H9 (cell line): ENCODE measurements around the gene KCNJ1. TPM values are rescaled to one million over a fixed set of nuclear protein-coding genes. Genes with fewer than 3 reads are reported as not detected.

Source experiments
- DNase-seq: peaks from one replicate; pipeline ENCODE4 v3.0.0-alpha.2; 2017
- H2AFZ ChIP-seq: one replicate; pipeline ENCODE4 v1.6.1; 2013; ENCODE audit warnings: mild to moderate bottlenecking, low read length, control low read depth, moderate library complexity
- H2AK5ac ChIP-seq: 2 replicates; pipeline ENCODE4 v1.6.1; 2013; ENCODE audit warnings: low read length, control low read depth, mixed read lengths; ENCODE audit not compliant: insufficient read length
- H2BK120ac ChIP-seq: one replicate; pipeline ENCODE4 v1.6.1; 2013; ENCODE audit warnings: low read depth, mild to moderate bottlenecking, low read length, control low read depth, inconsistent platforms; ENCODE audit not compliant: poor library complexity, severe bottlenecking
- H2BK12ac ChIP-seq: 2 replicates; pipeline ENCODE4 v1.6.1; 2013; ENCODE audit warnings: low read length, control low read depth, mixed read lengths, low read depth; ENCODE audit not compliant: insufficient read length
- H2BK15ac ChIP-seq: 2 replicates; pipeline ENCODE4 v1.6.1; 2013; ENCODE audit warnings: low read depth, low read length, control low read depth
- H2BK20ac ChIP-seq: one replicate; pipeline ENCODE4 v1.6.1; 2013; ENCODE audit warnings: low read depth, mild to moderate bottlenecking, low read length, control low read depth, inconsistent platforms; ENCODE audit not compliant: poor library complexity, severe bottlenecking
- H2BK5ac ChIP-seq: 2 replicates; pipeline ENCODE4 v1.6.1; 2013; ENCODE audit warnings: low read length, control low read depth, mixed read lengths; ENCODE audit not compliant: insufficient read length
- H3K14ac ChIP-seq: 2 replicates; pipeline ENCODE4 v1.6.1; 2013; ENCODE audit warnings: low read length, control low read depth; ENCODE audit not compliant: insufficient read depth
- H3K18ac ChIP-seq: 2 replicates; pipeline ENCODE4 v1.6.1; 2013; ENCODE audit warnings: low read depth, mild to moderate bottlenecking, mixed read lengths, low read length, control low read depth; ENCODE audit not compliant: insufficient read length
- H3K23ac ChIP-seq: 2 replicates; pipeline ENCODE4 v1.6.1; 2013; ENCODE audit warnings: low read length, control low read depth, mixed read lengths, low read depth; ENCODE audit not compliant: insufficient read length
- H3K23me2 ChIP-seq: 2 replicates; pipeline ENCODE4 v1.6.1; 2013; ENCODE audit warnings: low read depth, mild to moderate bottlenecking, mixed read lengths, low read length, control low read depth; ENCODE audit not compliant: insufficient read length, poor library complexity, severe bottlenecking
- H3K27ac ChIP-seq: 2 replicates; pipeline ENCODE4 v1.5.1; 2013; ENCODE audit warnings: low read length, control low read depth, mixed read lengths, low read depth; ENCODE audit not compliant: insufficient read length
- H3K27me3 ChIP-seq: 2 replicates; pipeline ENCODE4 v1.6.1; 2013; ENCODE audit warnings: low read length, control low read depth, inconsistent platforms; ENCODE audit not compliant: insufficient read depth
- H3K4ac ChIP-seq: 2 replicates; pipeline ENCODE4 v1.6.1; 2013; ENCODE audit warnings: low read depth, mild to moderate bottlenecking, control low read depth, inconsistent platforms, low read length, moderate library complexity
- H3K4me1 ChIP-seq: 2 replicates; pipeline ENCODE4 v1.6.1; 2013; ENCODE audit warnings: low read length, control low read depth, inconsistent platforms; ENCODE audit not compliant: insufficient read depth
- H3K4me2 ChIP-seq: 2 replicates; pipeline ENCODE4 v1.6.1; 2013; ENCODE audit warnings: low read length, control low read depth, mixed read lengths; ENCODE audit not compliant: insufficient read length, insufficient read depth
- H3K56ac ChIP-seq: 2 replicates; pipeline ENCODE4 v1.6.1; 2013; ENCODE audit warnings: low read depth, mild to moderate bottlenecking, mixed read lengths, low read length, control low read depth; ENCODE audit not compliant: insufficient read length
- H3K79me1 ChIP-seq: 2 replicates; pipeline ENCODE4 v1.6.1; 2013; ENCODE audit warnings: low read depth, mild to moderate bottlenecking, moderate library complexity, low read length, control low read depth, inconsistent platforms; ENCODE audit not compliant: insufficient read depth, poor library complexity, severe bottlenecking
- H3K79me2 ChIP-seq: 2 replicates; pipeline ENCODE4 v1.6.1; 2013; ENCODE audit warnings: low read length, control low read depth, inconsistent platforms; ENCODE audit not compliant: insufficient read depth
- H3K9ac ChIP-seq: 2 replicates; pipeline ENCODE4 v1.6.1; 2013; ENCODE audit warnings: low read length, control low read depth, mixed read lengths; ENCODE audit not compliant: insufficient read length; ENCODE audit errors: extremely low read depth
- H3K9me3 ChIP-seq: one replicate; pipeline ENCODE4 v1.6.1; 2013; ENCODE audit warnings: low read depth, low read length, inconsistent platforms; ENCODE audit not compliant: control insufficient read depth
- H3T11ph ChIP-seq: one replicate; pipeline ENCODE4 v1.6.1; 2013; ENCODE audit warnings: mild to moderate bottlenecking, low read length, control low read depth, inconsistent platforms
- H4K20me1 ChIP-seq: one replicate; pipeline ENCODE4 v1.6.1; 2013; ENCODE audit not compliant: control insufficient read depth, insufficient read length, insufficient read depth
- H4K5ac ChIP-seq: 2 replicates; pipeline ENCODE4 v1.6.1; 2013; ENCODE audit warnings: low read depth, mild to moderate bottlenecking, mixed read lengths, low read length, control low read depth; ENCODE audit not compliant: insufficient read length
- H4K8ac ChIP-seq: replicated peaks from 2 replicates; pipeline ENCODE4 v1.6.1; 2013; ENCODE audit warnings: low read length, control low read depth, mixed read lengths, low read depth; ENCODE audit not compliant: insufficient read length
- H4K91ac ChIP-seq: 2 replicates; pipeline ENCODE4 v1.6.1; 2013; ENCODE audit warnings: low read depth, mild to moderate bottlenecking, moderate library complexity, mixed read lengths, low read length, control low read depth; ENCODE audit not compliant: insufficient read length
- H3K27ac Mint-ChIP-seq, 3 experiments: 2 replicates in 2 of 3; 3 replicates in 1 of 3; pipeline ENCODE4 v1.8.0; 2020 to 2021; ENCODE audit warnings: mixed read lengths in 3 of 3, mild to moderate bottlenecking in 1 of 3, moderate library complexity in 1 of 3
- H3K27me3 Mint-ChIP-seq: 2 replicates; pipeline ENCODE4 v1.8.0; 2021; ENCODE audit warnings: low read depth, mild to moderate bottlenecking, moderate library complexity, mixed read lengths
- H3K36me3 Mint-ChIP-seq, 3 experiments: 2 replicates in 2 of 3; 3 replicates in 1 of 3; pipeline ENCODE4 v1.8.0; 2020 to 2021; ENCODE audit warnings: low read depth in 3 of 3, mixed read lengths in 3 of 3; ENCODE audit not compliant: insufficient read depth in 1 of 3
- H3K4me1 Mint-ChIP-seq, 2 experiments: 2 replicates each; pipeline ENCODE4 v1.8.0; 2020; ENCODE audit warnings: mixed read lengths in 2 of 2
- H3K4me3 Mint-ChIP-seq, 2 experiments: 2 replicates in 1 of 2; 3 replicates in 1 of 2; pipeline ENCODE4 v1.8.0; 2020 to 2021; ENCODE audit warnings: mild to moderate bottlenecking in 2 of 2, mixed read lengths in 2 of 2, moderate library complexity in 1 of 2
- H3K9me3 Mint-ChIP-seq, 2 experiments: 2 replicates in 1 of 2; 3 replicates in 1 of 2; pipeline ENCODE4 v1.8.0; 2020; ENCODE audit warnings: mild to moderate bottlenecking in 2 of 2, mixed read lengths in 2 of 2, moderate library complexity in 1 of 2
- CTCF ChIP-seq: fragments of 200-600 bp; sonication (generic); conservative IDR thresholded peaks from 3 replicates; pipeline ENCODE4 v1.8.0; 2021; ENCODE audit warnings: antibody characterized with exemption, mild to moderate bottlenecking
- WGBS: extraction: QIAGEN DNeasy Blood & Tissue Kit; methylation state at CpG from one replicate; pipeline ENCODE4 v1.1.7; 2013; ENCODE audit warnings: missing lambda C conversion rate, low lambda C conversion rate, mixed read lengths; ENCODE audit not compliant: insufficient read length; ENCODE audit errors: extremely low coverage; 5-methylcytosine and 5-hydroxymethylcytosine counted together
- total RNA-seq: library from RNA; stranded (reverse); gene quantifications from 2 replicates; pipeline ENCODE4 v1.2.1, GENCODE V29; 2021

The KCNJ1 gene
- total RNA-seq, 1 experiment from 2014 or later = not detected

- peaks cover 23 to 36% of the 10 kb centered on the region in 2 experiments for H3K4me1 Mint-ChIP-seq
- no peak overlapping the region for H3K23ac ChIP-seq
- peaks cover 0 to 4% (median 0%) of the 10 kb centered on the region in 3 experiments; a peak in 4 of 7 replicates for H3K36me3 Mint-ChIP-seq
- no peak overlapping the region for H3K9ac ChIP-seq
- no peaks in the 10 kb centered on the region for H4K20me1 ChIP-seq
- no peak overlapping the region for H3K4me3 Mint-ChIP-seq
- no peak overlapping the region for H2BK5ac ChIP-seq
- H3K23me2 ChIP-seq = no peaks in the 10 kb centered on the region
- no peak overlapping the region for H3K4ac ChIP-seq
- peaks cover 15% of the 10 kb centered on the region; the same call in 1 of the 2 replicates for H3K4me1 ChIP-seq
- H2BK15ac ChIP-seq = no peak overlapping the region
- H3K27me3 ChIP-seq = no peaks in the 10 kb centered on the region
- H3K79me1 ChIP-seq = no peaks in the 10 kb centered on the region
- no peaks in the 10 kb centered on the region for H3K9me3 ChIP-seq
- no peak overlapping the region for H3T11ph ChIP-seq
- no peaks in the 10 kb centered on the region for H3K79me2 ChIP-seq
- H3K14ac ChIP-seq = no peak overlapping the region
- no peaks in the 10 kb centered on the region for H3K9me3 Mint-ChIP-seq
- TF ChIP-seq CTCF = no peak
- no peak overlapping the region for H3K27ac Mint-ChIP-seq
- H3K56ac ChIP-seq = no peak overlapping the region
- H2BK120ac ChIP-seq = no peak overlapping the region
- no peak overlapping the region for H2AFZ ChIP-seq
- H3K27me3 Mint-ChIP-seq = no peaks in the 10 kb centered on the region
- no peak overlapping the region for H4K91ac ChIP-seq
- no peak overlapping the region for H3K18ac ChIP-seq
- no peak overlapping the region for H2AK5ac ChIP-seq
- H3K27ac ChIP-seq = no peak overlapping the region
- no peak for DNase-seq
- no peak overlapping the region for H4K5ac ChIP-seq
- no peak overlapping the region for H2BK12ac ChIP-seq
- H2BK20ac ChIP-seq = no peak overlapping the region
- H3K4me2 ChIP-seq = no peak overlapping the region
- H4K8ac ChIP-seq = no peak overlapping the region
- no CpG with 5 or more reads among the region's 5 CpGs for WGBS
Measured at GRCh38 chr11:128840137-128840536, 27.0 kb downstream of the KCNJ1 start.
